GM18870 (cell line): Measurements from ENCODE around the gene LAMC1.

Source experiments
- ATAC-seq: cut with Tn5 transposase; IDR thresholded peaks from one replicate; pipeline ENCODE4 v1.9.1; 2021; ENCODE audit warnings: moderate library complexity; ENCODE audit not compliant: unreplicated experiment

The LAMC1 gene

DNA sequence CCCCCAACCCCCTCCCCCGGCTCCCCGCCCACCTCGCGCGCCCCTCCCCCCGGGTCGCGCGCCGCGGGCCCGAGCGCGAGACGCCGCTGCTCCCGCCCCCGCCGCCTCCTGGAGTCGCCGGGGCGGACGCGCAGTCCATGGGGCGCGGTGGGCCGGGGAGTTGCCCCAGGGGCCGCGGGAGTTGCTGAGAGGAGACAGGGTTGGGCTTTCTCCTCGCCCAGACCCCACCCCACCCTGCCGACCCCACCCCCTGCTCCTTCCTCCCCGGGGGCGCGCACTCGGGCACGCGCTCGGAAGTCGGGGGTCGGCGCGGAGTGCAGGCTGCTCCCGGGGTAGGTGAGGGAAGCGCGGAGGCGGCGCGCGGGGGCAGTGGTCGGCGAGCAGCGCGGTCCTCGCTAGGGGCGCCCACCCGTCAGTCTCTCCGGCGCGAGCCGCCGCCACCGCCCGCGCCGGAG is at the start of gene LAMC1:
Gene LAMC1, plus strand, starts transcription at position 275 of the 455 bp plus-strand sequence. CDS start 297 bp downstream, outside the sequence.
- ATAC-seq, result peak; percentile 10

GRCh38 chr1:182974506-182975191 is 48.6 kb upstream of the LAMC1 start:
- no peak for ATAC-seq

DNA sequence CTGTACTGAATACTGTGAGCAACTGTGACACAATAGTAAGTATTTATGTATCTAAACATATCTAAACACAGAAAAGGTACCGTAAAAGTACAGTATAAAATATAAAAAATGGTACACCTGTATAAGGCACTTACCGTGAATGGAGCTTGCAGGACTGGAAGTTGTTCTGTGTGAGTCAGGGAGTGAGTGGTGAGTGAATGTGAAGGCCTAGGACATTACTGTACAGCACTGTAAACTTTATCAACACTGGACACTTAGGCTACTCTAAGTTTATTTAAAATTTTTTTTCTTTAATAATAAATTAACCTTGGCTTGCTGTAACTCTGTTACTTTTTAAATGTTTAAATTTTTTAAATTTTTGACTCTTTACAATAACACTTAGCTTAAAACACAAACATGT is 45.7 kb upstream of the LAMC1 start:
- no peak for ATAC-seq

DNA sequence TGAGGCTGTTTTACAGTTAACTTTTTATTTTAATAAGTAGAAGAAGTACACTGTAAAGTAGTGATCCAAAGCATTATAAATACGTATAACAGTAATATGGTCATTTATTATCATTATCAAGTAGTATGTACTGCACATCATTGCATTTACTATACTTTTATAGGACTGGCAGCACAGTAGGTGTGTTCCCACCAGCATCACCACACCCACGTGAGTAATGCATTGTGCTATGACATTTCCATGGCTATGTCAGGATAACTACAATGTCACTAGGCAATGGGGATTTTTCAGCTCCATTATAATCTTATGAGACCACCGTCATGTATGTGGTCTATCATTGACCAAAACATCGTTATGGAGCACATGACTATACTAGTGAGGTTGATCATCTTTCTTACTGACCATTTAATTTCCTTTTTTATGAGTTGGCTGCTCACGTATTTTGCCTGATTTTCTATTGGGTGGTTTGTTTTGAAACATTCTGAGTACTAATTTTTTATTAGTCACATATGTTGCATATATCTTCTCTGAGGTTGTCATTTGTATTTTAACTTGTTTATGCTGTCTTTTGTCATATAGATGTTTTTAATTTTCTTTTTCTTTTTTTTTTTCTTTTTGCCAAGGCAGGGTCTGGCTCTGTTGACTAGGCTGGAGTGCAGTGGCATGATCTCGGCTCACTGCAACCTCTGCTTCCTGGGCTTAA is 44.9 kb upstream of the LAMC1 start:
- no peak for ATAC-seq

DNA sequence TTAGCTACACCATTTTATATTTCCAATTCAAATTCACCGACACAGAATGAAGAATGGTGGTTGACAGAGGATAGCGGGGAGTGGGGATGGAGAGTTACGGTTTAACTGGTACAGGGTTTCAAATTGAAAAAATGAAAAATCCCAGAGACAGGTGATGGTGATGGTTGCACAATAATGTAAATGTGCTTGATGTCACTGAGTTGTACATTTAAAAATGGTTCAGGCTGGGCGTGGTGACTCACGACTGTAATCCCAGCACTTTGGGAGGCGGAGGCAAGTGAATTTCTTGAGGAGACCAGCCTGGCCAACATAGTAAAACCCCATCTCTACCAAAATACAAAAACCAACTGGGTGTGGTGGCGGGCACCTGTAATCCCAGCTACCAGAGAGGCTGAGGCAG is 39.1 kb upstream of the LAMC1 start:
- ATAC-seq, result no peak

- ATAC-seq, result no peak
Measured at GRCh38 chr1:182984621-182985020, 38.6 kb upstream of the LAMC1 start.

- ATAC-seq, result no peak
Measured at GRCh38 chr1:182985876-182986275, 37.3 kb upstream of the LAMC1 start.

GRCh38 chr1:182990413-182991144 is 32.6 kb upstream of the LAMC1 start:
- ATAC-seq, result no peak

GRCh38 chr1:182993746-182994145 is 29.5 kb upstream of the LAMC1 start:
- ATAC-seq, result no peak

GRCh38 chr1:182995894-182996293 is 27.3 kb upstream of the LAMC1 start:
- ATAC-seq, result no peak

DNA sequence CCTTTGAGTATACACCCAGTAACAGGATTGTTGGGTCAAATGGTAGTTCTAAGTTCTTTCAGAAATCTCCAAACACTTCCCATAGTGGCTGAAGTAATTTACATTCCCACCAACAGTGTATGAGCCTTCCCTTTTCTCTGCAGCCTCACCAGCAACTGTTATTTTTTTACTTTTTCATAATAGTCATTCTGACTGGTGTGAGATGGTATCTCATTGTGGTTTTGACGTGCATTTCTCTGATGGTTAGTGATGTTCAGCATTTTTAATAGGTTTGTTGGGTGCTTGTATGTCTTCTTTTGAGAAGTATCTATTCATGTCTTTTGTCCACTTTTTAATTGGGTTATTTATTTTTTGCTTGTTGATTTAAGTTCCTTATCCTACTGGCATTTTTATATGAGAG is 26.4 kb upstream of the LAMC1 start:
- no peak for ATAC-seq

- ATAC-seq, result no peak
Measured at GRCh38 chr1:182998482-182998881, 24.7 kb upstream of the LAMC1 start.

- no peak for ATAC-seq
Measured at GRCh38 chr1:183000167-183000962, 22.9 kb upstream of the LAMC1 start.

- no peak for ATAC-seq
Measured at GRCh38 chr1:183002267-183002666, 21.0 kb upstream of the LAMC1 start.

- no peak for ATAC-seq
Measured at GRCh38 chr1:183002797-183003196, 20.4 kb upstream of the LAMC1 start.

- ATAC-seq, result no peak
Measured at GRCh38 chr1:183003203-183003602, 20.0 kb upstream of the LAMC1 start.

- no peak for ATAC-seq
Measured at GRCh38 chr1:183004141-183004540, 19.1 kb upstream of the LAMC1 start.

DNA sequence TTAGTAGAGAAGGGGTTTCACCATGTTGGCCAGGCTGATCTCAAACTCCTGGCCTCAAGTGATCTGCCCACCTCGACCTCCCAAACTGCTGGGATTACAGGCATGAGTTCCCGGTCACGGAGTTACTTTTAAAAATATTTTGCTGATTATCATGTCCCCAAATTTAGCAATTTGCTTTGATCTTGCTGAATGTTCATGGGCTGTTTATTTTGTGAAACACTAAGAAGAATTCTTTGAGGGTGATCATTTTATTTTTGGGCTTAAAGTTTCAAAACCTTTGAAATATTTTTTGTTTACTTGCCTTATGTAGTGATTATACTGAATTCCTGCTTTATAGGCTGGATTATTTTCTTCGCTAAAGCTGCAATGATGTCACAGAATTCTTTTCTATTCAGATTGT is 11.4 kb upstream of the LAMC1 start:
- ATAC-seq, result no peak

GRCh38 chr1:183012301-183012994 is 10.8 kb upstream of the LAMC1 start:
- no peak for ATAC-seq

GRCh38 chr1:183019139-183019740 is 4.0 kb upstream of the LAMC1 start:
- ATAC-seq, result no peak
